Suppressor macrophage (primary cell): Measurements from ENCODE around the gene GKN2.
"Not testable (repeated sequence)": the region's sequence is repeated elsewhere in the genome, so short reads cannot be mapped to it uniquely, and the experiment has no call there.

ENCODE experiments used
- DNase-seq, 4 experiments: peaks; one replicate each; pipeline ENCODE4 v3.0.0-alpha.2; 2020 to 2022

Gene GKN2

DNA sequence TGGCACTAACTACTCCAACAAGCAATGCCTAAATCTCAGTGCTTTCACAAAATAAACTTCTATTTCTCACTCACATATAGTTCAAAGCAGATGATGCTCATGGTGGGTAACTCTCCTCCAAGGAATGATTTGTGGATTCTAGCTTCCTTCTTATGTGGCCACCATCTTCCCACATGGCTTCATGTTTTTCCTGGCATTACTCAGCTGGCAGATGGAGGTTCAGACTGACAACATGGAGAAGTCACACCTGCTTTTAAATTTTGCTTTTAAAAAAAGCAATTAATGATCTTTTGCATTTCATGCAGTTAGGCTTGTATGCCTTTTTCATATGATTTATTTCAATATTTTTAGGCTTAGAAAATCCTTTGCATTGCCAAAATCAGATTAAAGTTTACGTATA lies 6.3 kb upstream of the GKN2 start:
- DNase-seq: no peak

DNA sequence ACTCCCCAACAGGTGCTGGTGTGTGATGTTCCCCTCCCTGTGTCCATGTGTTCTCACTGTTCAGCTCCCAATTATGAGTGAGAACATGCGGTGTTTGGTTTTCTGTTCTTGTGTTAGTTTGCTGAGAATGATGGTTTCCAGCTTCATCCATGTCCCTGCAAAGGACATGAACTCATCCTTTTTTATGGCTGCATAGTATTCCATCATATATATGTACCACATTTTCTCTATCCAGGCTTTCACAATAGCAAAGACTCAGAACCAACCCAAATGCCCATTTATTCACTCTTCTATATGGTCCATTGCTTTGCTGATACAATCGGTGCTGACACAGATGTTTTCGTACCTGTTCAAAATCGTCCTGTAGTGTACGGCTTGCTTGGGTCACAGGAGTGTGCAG lies 2.7 kb upstream of the GKN2 start:
- not testable (repeated sequence) for DNase-seq

DNA sequence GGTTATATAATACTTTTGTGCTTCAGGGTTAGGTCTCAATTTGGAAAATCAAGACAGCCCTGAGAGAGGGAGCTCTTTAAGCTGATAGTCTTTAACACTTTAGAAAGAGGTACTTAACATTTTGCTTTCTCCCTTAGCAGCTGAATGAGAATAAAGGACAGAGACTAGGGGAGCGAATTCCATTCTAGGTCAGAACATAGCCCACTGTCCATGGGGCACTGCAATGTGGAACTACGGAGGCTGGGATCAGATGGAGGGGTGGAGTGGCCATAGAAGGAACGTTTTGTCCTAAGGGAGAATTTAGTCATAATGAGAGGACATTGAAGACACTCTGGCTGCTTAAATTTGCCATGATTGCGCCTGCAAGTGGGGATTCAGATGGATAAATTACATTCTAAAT lies 794 bp downstream of the GKN2 start:
- no peak for DNase-seq

DNA sequence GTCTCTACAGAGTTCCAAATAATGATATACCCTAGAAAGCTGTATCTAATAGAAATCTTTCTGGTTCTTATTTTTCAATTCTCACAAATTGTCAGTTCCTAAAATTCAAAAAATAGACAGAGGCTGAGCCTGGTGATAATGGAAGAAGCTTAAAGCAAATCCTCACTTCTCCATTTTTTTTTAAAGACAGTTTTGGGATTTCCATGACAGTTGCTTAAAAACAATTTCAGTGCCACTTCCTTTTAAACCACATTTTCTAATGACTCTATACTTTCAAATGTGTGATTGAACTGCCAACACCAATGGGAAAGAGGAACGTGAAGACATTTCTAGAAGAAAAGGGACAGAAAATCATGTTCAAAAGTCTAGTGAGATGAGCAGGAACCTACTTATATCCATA lies 4.0 kb downstream of the GKN2 start:
- peak; percentile 31 to 86 (median 60) for DNase-seq

DNA sequence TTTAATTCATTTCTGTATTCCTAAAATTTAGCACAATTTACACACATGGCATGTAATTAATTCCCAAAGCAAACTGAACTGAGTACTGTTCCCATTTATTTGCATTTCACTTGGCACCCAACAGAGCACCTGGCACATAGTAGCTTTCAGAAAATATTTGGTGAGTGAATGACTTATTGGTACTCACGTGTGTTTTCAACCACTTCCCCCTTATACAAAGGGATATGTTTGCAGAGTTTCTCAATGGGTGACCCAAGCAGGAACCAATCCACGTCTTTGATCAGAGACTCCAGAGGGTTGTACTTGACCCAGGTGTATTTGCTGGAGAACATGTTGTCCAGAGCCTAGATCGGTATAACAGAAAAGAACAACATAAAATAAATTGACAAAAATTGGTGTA lies 6.6 kb downstream of the GKN2 start:
- DNase-seq: peak in 2 of 4 experiments; percentile 31 to 36

GRCh38 chr2:68943581-68944568 lies 8.8 kb downstream of the GKN2 start:
- peak; percentile 59 to 79 (median 74) for DNase-seq

GRCh38 chr2:68942827-68943226 lies 9.9 kb downstream of the GKN2 start:
- no peak for DNase-seq

DNA sequence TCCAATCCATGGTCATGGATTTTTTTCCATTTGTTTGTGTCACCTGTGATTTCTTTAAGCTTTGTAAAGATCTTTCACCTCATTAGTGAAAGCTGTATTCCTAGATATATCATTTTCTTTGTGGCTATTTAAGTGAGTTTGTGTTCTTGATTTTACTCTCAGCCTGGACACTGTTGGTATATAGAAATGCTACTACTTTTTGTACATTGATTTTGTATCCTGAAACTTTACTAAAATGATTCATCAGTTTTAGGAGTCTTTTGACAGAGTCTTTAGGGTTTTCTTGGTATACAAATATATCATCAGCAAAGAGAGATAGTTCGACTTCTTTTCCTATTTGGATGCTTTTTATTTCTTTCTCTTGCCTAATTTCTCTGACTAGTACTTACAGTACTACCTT lies 12.3 kb downstream of the GKN2 start:
- no peak for DNase-seq

DNA sequence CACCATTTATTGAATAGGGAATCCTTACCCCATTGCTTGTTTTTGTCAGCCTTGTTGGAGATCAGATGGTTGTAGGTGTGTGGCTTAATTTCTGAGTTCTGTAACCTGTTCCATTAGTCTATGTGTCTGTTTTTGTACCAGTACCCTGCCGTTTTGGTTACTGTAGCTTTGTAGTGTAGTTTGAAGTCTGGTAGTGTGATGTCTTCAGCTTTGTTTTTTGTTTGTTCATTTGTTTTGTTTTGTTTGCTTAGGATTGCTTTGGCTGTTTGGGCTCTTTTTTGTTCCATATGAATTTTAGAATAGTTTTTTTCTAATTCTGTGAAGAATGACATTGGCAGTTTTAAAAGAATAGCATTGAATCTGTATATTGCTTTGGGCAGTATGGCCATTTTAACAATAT lies 12.7 kb downstream of the GKN2 start:
- DNase-seq: no peak

GRCh38 chr2:68938938-68939337 lies 13.8 kb downstream of the GKN2 start:
- no peak for DNase-seq

DNA sequence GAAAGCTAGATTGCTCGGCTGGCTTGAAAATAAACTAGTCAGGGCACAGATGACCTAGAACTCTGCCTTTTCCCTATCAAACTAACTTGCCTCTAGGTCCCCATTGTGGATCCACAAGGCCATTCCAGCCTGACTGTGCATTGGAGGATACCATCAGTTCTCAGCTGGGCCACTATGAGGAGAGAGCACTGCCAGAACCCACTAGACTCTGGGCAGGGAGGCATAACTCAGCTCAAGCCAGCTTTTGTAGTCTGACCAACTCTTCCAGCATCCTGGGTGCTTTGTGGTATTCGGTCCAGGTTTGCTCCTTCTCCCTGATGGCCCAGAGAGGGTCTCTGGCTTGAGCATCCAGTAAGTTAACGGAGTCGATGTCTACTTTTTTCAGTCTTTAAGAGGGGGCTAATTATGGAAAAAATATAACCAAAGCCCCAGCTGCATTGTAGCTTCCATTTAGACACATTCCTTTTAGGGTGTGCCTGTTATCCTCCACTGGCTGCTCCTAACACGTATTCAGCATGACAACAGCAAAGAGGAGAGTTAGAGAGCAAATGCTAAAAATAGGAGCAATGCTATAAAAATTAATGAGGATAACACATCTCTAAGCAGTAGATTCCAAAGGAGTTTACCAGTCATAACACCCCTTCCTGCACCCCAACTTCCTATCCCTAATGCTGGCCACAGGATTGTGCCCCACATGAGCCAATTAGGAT lies 15.2 kb downstream of the GKN2 start:
- DNase-seq: no peak

DNA sequence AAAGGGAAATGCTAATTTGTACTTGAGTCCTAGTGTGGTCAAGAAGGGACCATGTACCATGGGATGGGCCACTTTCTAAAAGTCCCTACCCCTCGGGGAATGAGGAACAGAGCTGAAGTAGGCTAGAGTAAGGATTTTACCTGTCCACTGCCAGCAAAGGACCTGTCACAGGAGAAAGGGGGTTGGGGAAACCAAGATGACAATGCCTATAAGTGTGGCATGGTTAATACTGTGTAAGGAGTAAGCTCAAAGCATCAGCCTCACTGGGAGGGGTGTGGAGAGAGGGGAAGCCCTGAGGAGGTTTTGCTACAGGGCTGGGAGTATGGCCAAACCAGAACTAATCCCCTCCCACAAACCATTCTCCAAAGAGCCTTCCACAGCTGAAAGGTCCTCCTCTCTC lies 15.8 kb downstream of the GKN2 start:
- DNase-seq: no peak

DNA sequence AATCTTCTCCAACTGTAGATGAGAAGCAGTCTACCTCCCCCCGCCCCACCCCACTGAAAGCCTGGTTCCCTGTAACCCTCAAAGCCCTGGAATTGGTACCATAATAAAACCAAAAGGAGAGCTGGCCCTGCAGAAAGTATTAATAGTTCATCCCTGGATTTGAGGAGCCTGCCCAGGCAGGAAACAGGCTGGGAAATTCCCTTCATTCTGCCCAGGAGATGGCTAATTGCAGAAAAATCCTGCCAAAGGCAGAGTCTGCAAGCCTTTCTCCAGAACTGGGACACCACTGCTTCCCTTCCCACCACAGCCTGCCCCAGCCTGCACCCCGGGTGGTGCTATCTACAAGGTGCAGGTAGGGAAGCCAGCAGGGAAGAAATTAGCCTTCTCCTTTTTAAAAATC lies 16.3 kb downstream of the GKN2 start:
- DNase-seq: no peak

DNA sequence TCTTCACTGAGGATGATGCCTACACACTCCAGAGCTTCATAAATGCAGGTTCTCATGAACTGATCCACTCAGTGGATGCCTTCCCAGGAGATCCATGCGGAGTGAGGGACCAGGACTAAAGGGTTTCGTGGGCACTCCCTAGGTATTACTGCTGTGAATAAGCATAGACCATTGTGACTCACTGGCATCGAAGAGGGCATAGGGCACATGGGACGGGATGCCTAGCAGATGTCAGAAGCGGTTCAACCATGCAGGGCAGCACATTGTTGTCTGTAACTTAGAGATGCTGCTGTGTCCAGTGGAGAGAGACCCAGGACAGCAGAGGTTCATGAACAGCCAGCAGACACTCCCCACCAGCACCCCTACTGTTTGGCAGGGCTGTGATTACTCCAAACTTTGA lies 17.2 kb downstream of the GKN2 start:
- DNase-seq: no peak

DNA sequence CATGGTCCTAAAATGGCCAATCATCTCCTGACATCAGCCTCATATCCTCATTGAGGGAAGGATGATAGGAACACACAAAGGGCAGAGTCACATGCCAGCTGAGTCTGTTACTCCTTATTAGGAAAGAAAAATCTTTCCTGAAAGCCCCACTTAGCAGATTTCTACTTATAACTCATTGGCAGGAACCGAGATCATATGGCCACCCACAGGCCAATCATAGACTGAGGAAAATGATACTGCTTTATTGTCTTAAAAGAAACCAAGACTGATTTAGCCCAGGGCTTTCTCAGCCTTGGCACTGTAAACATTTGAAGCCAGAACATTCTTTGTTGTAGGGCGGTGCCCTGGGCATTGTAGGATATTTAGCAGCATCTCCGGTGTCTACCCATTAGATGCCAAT lies 18.7 kb downstream of the GKN2 start:
- no peak for DNase-seq

- no peak for DNase-seq
These were observed 20.3 kb downstream of the GKN2 start for GRCh38 chr2:68932402-68932801.

GRCh38 chr2:68931799-68932198 lies 20.9 kb downstream of the GKN2 start:
- DNase-seq: no peak

DNA sequence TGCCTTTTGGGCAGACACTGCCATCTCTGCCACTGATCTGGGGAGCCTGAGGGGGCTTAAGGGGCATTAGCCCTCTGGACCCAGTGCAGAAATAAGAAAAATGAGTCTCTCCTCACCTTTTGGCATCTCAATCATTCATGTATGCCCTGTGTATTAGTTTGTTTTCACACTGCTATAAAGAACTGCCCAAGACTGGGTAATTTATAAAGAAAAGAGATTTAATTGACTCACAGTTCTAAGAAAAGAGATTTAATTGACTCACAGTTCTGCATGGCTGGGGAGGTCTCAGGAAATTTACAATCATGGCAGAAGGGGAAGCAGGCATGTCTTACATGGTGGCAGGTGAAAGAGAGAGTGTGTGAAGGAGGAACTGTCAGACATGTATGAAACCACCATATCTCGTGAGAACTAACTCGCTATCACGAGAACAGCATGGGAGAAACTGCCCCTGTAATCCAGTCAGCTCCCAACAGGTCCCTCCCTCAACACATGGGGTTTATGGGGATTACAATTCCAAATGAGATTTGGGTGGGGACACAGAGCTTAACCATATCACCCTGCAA lies 21.5 kb downstream of the GKN2 start:
- no peak for DNase-seq

DNA sequence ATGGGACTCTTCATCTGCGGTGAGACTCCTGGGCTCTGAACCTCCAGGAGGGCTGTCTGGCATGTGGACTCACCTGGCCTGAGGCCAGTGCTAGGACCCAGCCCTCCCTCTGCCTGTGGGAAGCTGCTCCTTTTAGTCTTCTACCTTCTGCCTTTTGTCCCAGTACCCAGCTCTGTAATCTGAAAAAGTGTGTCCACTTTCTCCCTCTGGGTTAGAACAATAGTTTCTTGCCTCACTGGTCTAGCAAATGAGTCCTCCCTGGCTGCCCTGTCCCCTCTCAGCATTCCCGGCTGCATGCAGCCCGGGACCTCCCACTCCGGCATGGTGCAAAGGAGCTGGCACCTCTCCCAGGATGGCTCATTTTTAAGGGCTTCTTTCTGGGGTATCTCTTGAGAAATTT lies 25.9 kb downstream of the GKN2 start:
- no peak for DNase-seq

- peak; percentile 61 to 75 (median 67) for DNase-seq
These were observed 27.3 kb downstream of the GKN2 start for GRCh38 chr2:68925295-68925896.

GRCh38 chr2:68921646-68922045 lies 31.0 kb downstream of the GKN2 start:
- no peak for DNase-seq

GRCh38 chr2:68920481-68921170 lies 32.1 kb downstream of the GKN2 start:
- DNase-seq: no peak

GRCh38 chr2:68918497-68918896 lies 34.2 kb downstream of the GKN2 start:
- DNase-seq: no peak
